Memory B cell (primary cell): ENCODE data around the gene RTN4.

Experiments used
- ATAC-seq: fragments of 150-1000 bp; cut with Tn5 transposase; 2 replicates; pipeline ENCODE4 v1.10.0; 2021; ENCODE audit warnings: low read depth, mild to moderate bottlenecking, moderate library complexity
- DNase-seq, 2 donors: peaks; one replicate each; pipeline ENCODE4 v3.0.0; 2022; ENCODE audit warnings: low spot score in 2 of 2
- H3K27ac Mint-ChIP-seq: one replicate; pipeline ENCODE4 v1.8.0; 2022; ENCODE audit warnings: mild to moderate bottlenecking, moderate library complexity, mixed read lengths
- H3K27me3 Mint-ChIP-seq: one replicate; pipeline ENCODE4 v1.8.0; 2022; ENCODE audit warnings: mixed read lengths
- H3K36me3 Mint-ChIP-seq: one replicate; pipeline ENCODE4 v1.8.0; 2022; ENCODE audit warnings: mild to moderate bottlenecking, mixed read lengths
- H3K4me1 Mint-ChIP-seq: one replicate; pipeline ENCODE4 v1.8.0; 2022; ENCODE audit warnings: mixed read lengths
- H3K4me3 Mint-ChIP-seq: one replicate; pipeline ENCODE4 v1.8.0; 2022; ENCODE audit warnings: mild to moderate bottlenecking, moderate library complexity, mixed read lengths
- H3K9me3 Mint-ChIP-seq: one replicate; pipeline ENCODE4 v1.8.0; 2022; ENCODE audit warnings: mixed read lengths

The RTN4 gene

DNA sequence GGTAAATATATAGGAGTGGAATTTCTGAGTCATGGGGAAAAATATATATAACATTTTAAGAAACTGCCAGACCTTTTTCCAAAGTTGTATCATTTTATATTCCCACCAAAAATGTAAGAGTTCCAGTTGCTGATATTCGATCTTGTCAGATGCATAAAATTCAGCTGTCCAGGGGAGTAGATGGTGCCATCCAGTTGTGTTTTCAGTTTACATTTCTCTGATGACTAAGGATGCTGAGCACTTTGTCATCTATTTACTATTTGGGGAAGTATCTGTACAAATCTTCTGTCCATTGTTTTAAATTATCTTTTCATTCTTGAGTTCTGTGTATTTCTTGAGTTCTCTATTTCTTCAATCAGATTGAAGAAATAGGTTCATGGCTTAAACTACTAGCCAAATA is 126.1 kb downstream of the RTN4 start:
- DNase-seq (no peak), ATAC-seq (no peak)
- no peak overlapping the region for H3K4me3 Mint-ChIP-seq
- peaks cover 3% of the 10 kb centered on the region for H3K9me3 Mint-ChIP-seq
- H3K27ac Mint-ChIP-seq, result no peak overlapping the region
- H3K27me3 Mint-ChIP-seq, result no peaks in the 10 kb centered on the region
- no peaks in the 10 kb centered on the region for H3K4me1 Mint-ChIP-seq
- H3K36me3 Mint-ChIP-seq, result peaks cover 29% of the 10 kb centered on the region
